ENCODE results near the gene TECTB. TPM values are rescaled to one million over a fixed set of nuclear protein-coding genes. Genes with fewer than 3 reads are reported as not detected.
A peak's percentile ranks its signal among the peaks of the same experiment; 100 is the strongest.

TECTB gene
- total RNA-seq, 1 experiment from 2014 or later: not detected

DNA sequence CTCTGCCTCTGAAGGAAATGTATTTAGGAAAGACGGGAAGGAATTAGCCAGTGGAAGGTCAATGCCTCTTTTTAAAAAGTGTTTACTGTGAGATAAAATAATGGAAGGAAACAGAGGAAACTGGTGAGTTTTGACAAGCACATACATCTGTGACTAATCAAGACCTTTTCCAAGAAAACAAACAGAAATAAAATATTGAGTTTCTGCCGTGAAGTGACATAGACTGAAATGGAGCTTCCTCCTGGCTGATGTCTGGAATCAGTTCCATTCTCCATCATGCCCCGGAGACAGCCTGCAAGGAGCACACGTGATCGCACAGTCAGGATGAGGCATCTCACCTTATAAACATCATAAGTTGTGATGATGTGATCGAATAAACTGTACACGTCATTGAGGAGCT, 30.7 kb downstream of the TECTB start:
- H3K4me1 ChIP-seq (ENCODE audit: insufficient read depth, low read length, poor library complexity, severe bottlenecking): no peaks in the 10 kb centered on the region
- no peak for DNase-seq (ENCODE audit: low spot score)
- ChIA-PET POLR2A (ENCODE audit: low non-redundant PET) (interaction anchor here (0.6 kb wide), 1 partner anchor 9 kb away, joined by 4 read pairs; no protein-coding TSS in a partner anchor), CTCF (interaction anchor here (1.1 to 3.0 kb wide), 3 partner anchors 121 to 176 kb away, joined by 3 to 11 read pairs (median 5); no protein-coding TSS in a partner anchor)
- no peak overlapping the region for H3K4me3 ChIP-seq (ENCODE audit: low read depth, low read length, poor library complexity, severe bottlenecking)
- no peak for TF ChIP-seq EZH2 (IDR thresholded peaks at IDR 0.05; ENCODE audit: borderline replicate concordance, low read depth, low read length, poor library complexity, severe bottlenecking)
- no peak for TF ChIP-seq CTCF (conservative IDR thresholded peaks at IDR 0.05; ENCODE audit: low read depth, low read length)
- intact Hi-C loops (cut with micrococcal nuclease; ENCODE audit: unreplicated experiment): loop anchor here (1.0 to 2.0 kb wide), 3 partner anchors 174 to 557 kb away; no protein-coding TSS in a partner anchor
- no TSS peak for BruUV-seq (replicated peaks)
- H3K27ac ChIP-seq (ENCODE audit: low read depth, low read length, poor library complexity, severe bottlenecking): no peak overlapping the region
- H3K9me3 ChIP-seq (ENCODE audit: low read depth, low read length, poor library complexity, severe bottlenecking): no peaks in the 10 kb centered on the region
- peaks cover 60% of the 10 kb centered on the region for H3K27me3 ChIP-seq (replicated peaks; ENCODE audit: insufficient read depth, low read depth, low read length, poor library complexity)
- no peaks in the 10 kb centered on the region for H3K36me3 ChIP-seq (ENCODE audit: insufficient read depth, low read length, poor library complexity, severe bottlenecking)

GRCh38 chr10:112314822-112315474, 31.7 kb downstream of the TECTB start:
- no TSS peak for BruUV-seq (replicated peaks)
- no peak for TF ChIP-seq EZH2 (IDR thresholded peaks at IDR 0.05; ENCODE audit: borderline replicate concordance, low read depth, low read length, poor library complexity, severe bottlenecking)
- peak; percentile 93 for TF ChIP-seq CTCF (conservative IDR thresholded peaks at IDR 0.05; ENCODE audit: low read depth, low read length)
- Histone ChIP-seq H3K27me3 (replicated peaks; ENCODE audit: insufficient read depth, low read depth, low read length, poor library complexity) (peaks cover 68% of the 10 kb centered on the region), H3K4me1 (ENCODE audit: insufficient read depth, low read length, poor library complexity, severe bottlenecking) (no peaks in the 10 kb centered on the region), H3K27ac (ENCODE audit: low read depth, low read length, poor library complexity, severe bottlenecking) (no peak overlapping the region), H3K9me3 (ENCODE audit: low read depth, low read length, poor library complexity, severe bottlenecking) (no peaks in the 10 kb centered on the region), H3K4me3 (ENCODE audit: low read depth, low read length, poor library complexity, severe bottlenecking) (no peak overlapping the region), H3K36me3 (ENCODE audit: insufficient read depth, low read length, poor library complexity, severe bottlenecking) (no peaks in the 10 kb centered on the region)
- peak; percentile 71 for DNase-seq (ENCODE audit: low spot score)
- intact Hi-C loops (cut with micrococcal nuclease; ENCODE audit: unreplicated experiment): loop anchor here (1.0 to 2.0 kb wide), 3 partner anchors 175 to 558 kb away; no protein-coding TSS in a partner anchor
- ChIA-PET POLR2A (ENCODE audit: low non-redundant PET) (no interaction called here), CTCF (interaction anchor here (1.1 to 3.0 kb wide), 3 partner anchors 120 to 177 kb away, joined by 3 to 11 read pairs (median 5); no protein-coding TSS in a partner anchor)

GRCh38 chr10:112327678-112328077, 44.5 kb downstream of the TECTB start:
- POLR2A ChIA-PET (ENCODE audit: low non-redundant PET): no interaction called here
- intact Hi-C loops (cut with micrococcal nuclease; ENCODE audit: unreplicated experiment): no loop called here
- no TSS peak for BruUV-seq (replicated peaks)

More at GRCh38 chr10:112327678-112328077, 44.5 kb downstream of the TECTB start:
- Histone ChIP-seq H3K27me3 (replicated peaks; ENCODE audit: insufficient read depth, low read depth, low read length, poor library complexity) (no peaks in the 10 kb centered on the region), H3K9me3 (ENCODE audit: low read depth, low read length, poor library complexity, severe bottlenecking) (no peaks in the 10 kb centered on the region), H3K36me3 (ENCODE audit: insufficient read depth, low read length, poor library complexity, severe bottlenecking) (no peaks in the 10 kb centered on the region), H3K27ac (ENCODE audit: low read depth, low read length, poor library complexity, severe bottlenecking) (no peak overlapping the region), H3K4me1 (ENCODE audit: insufficient read depth, low read length, poor library complexity, severe bottlenecking) (no peaks in the 10 kb centered on the region), H3K4me3 (ENCODE audit: low read depth, low read length, poor library complexity, severe bottlenecking) (no peak overlapping the region)
- CTCF ChIA-PET: interaction anchor here (0.7 kb wide), 1 partner anchor 1235 kb away, joined by 6 read pairs; no protein-coding TSS in a partner anchor
- TF ChIP-seq EZH2 (IDR thresholded peaks at IDR 0.05; ENCODE audit: borderline replicate concordance, low read depth, low read length, poor library complexity, severe bottlenecking) (no peak), CTCF (conservative IDR thresholded peaks at IDR 0.05; ENCODE audit: low read depth, low read length) (no peak)
- no peak for DNase-seq (ENCODE audit: low spot score)
